Breast epithelium (tissue), 4 donors: Measurements from ENCODE around the gene KHSRP. TPM values are rescaled to one million over a fixed set of nuclear protein-coding genes. Genes with fewer than 3 reads are reported as not detected.
"Not testable (repeated sequence)": the region's sequence is repeated elsewhere in the genome, so short reads cannot be mapped to it uniquely, and the experiment has no call there.

Experiments
- DNase-seq, 2 donors: peaks; one replicate each; pipeline ENCODE4 v3.0.0-alpha.2; 2019; ENCODE audit warnings: low spot score in 2 of 2
- H3K27ac ChIP-seq, 2 donors: fragments of 200-600 bp; sonication (generic) in 1 of 2; one replicate each; pipeline ENCODE4 v1.5.1; 2016 to 2019; ENCODE audit warnings: mild to moderate bottlenecking in 1 of 2
- H3K27me3 ChIP-seq, 2 donors: fragments of 200-600 bp; sonication (generic) in 1 of 2; one replicate each; pipeline versions ENCODE4 v1.5.1 to v1.6.0; 2017 to 2019; ENCODE audit warnings: control low read depth in 1 of 2, mild to moderate bottlenecking in 1 of 2
- H3K36me3 ChIP-seq: fragments of 200-600 bp; one replicate; pipeline ENCODE4 v1.5.1; 2019
- H3K4me1 ChIP-seq, 2 donors: fragments of 200-600 bp; sonication (generic); one replicate each; pipeline ENCODE4 v1.5.1; 2016 to 2019; ENCODE audit warnings: control low read depth in 1 of 2
- H3K4me3 ChIP-seq, 3 donors: fragments of 200-600 bp; sonication (generic); 1 replicate in 2 of 3; 2 replicates in 1 of 3; pipeline ENCODE4 v1.5.1; 2016 to 2019; ENCODE audit warnings: mild to moderate bottlenecking in 3 of 3, moderate library complexity in 2 of 3
- H3K9me3 ChIP-seq, 2 donors: fragments of 200-600 bp; sonication (generic) in 1 of 2; one replicate each; pipeline ENCODE4 v1.5.1; 2016 to 2019; ENCODE audit warnings: control low read depth in 1 of 2
- CTCF ChIP-seq, 3 donors: fragments of 450-650 bp; IDR thresholded peaks; one replicate each; pipeline ENCODE4 v1.5.1; 2016 to 2017; ENCODE audit warnings: antibody characterized with exemption in 3 of 3, mild to moderate bottlenecking in 3 of 3, moderate library complexity in 3 of 3
- POLR2A ChIP-seq: fragments of 450-650 bp; IDR thresholded peaks from one replicate; pipeline ENCODE4 v1.6.1; 2016; ENCODE audit warnings: antibody characterized with exemption, mild to moderate bottlenecking, moderate library complexity
- POLR2AphosphoS5 ChIP-seq, 3 donors: sonication (generic); formaldehyde crosslinking; IDR thresholded peaks; one replicate each; pipeline ENCODE4 v1.6.1; 2017; ENCODE audit warnings: antibody characterized with exemption in 3 of 3
- intact Hi-C: fragments of 100-400 bp; cut with DNase I; formaldehyde crosslinking; loops from one replicate; pipeline ENCODE4 v1.15.1; 2023; ENCODE audit warnings: low total_unique reads
- total RNA-seq, 3 donors: library from RNA; depleted of rRNA; stranded (reverse); fragments of >200 nt; gene quantifications; one replicate each; pipeline ENCODE4 v1.1.0, GENCODE V29; 2016

KHSRP gene
- total RNA-seq, 3 donors from 2014 or later = 71.4 to 76.1 (median 73.0) TPM

GRCh38 chr19:6439743-6440142 lies 15.1 kb upstream of the KHSRP start:
- TF ChIP-seq CTCF (IDR thresholded peaks at IDR 0.05) (no peak), POLR2A (no peak), POLR2AphosphoS5 (IDR thresholded peaks at IDR 0.05) (no peak)
- Histone ChIP-seq H3K36me3 (no peaks in the 10 kb centered on the region), H3K4me1 (no peaks in the 10 kb centered on the region), H3K27ac (no peak overlapping the region), H3K4me3 (no peak overlapping the region), H3K9me3 (no peaks in the 10 kb centered on the region), H3K27me3 (no peaks in the 10 kb centered on the region)
- no peak for DNase-seq
- intact Hi-C loops = no loop called here

- Histone ChIP-seq H3K4me3 (no peak within 1 kb of the TSS), H3K27me3 (no peaks in the 10 kb centered on the region), H3K9me3 (no peaks in the 10 kb centered on the region), H3K36me3 (no peaks in the 10 kb centered on the region), H3K27ac (no peak within 1 kb of the TSS), H3K4me1 (no peaks in the 10 kb centered on the region)
- no peak for DNase-seq
- intact Hi-C loops = loop anchor here (2.0 kb wide), 1 partner anchor 387 kb away; no protein-coding TSS in a partner anchor
- no peak for TF ChIP-seq POLR2AphosphoS5 (IDR thresholded peaks at IDR 0.05)
- TF ChIP-seq CTCF (IDR thresholded peaks at IDR 0.05) = no peak
- TF ChIP-seq POLR2A = no peak
These were observed 9.1 kb upstream of the KHSRP start, which contains the start of gene SLC25A41 for GRCh38 chr19:6433663-6434062. TSS of gene SLC25A41 (minus strand) at chr19:6433763. CDS start at chr19:6433693, 70 bp downstream.

- Histone ChIP-seq H3K4me1 (no peaks in the 10 kb centered on the region), H3K27ac (no peak overlapping the region), H3K36me3 (no peaks in the 10 kb centered on the region), H3K9me3 (no peaks in the 10 kb centered on the region), H3K27me3 (no peaks in the 10 kb centered on the region), H3K4me3 (no peak overlapping the region)
- intact Hi-C loops = loop anchor here (2.0 kb wide), 1 partner anchor 388 kb away; no protein-coding TSS in a partner anchor
- no peak for TF ChIP-seq POLR2AphosphoS5 (IDR thresholded peaks at IDR 0.05)
- no peak for TF ChIP-seq POLR2A
- no peak for TF ChIP-seq CTCF (IDR thresholded peaks at IDR 0.05)
- DNase-seq = no peak
These were observed 8.6 kb upstream of the KHSRP start for GRCh38 chr19:6433165-6433564.

- Histone ChIP-seq H3K36me3 (no peaks in the 10 kb centered on the region), H3K9me3 (no peaks in the 10 kb centered on the region), H3K4me3 (no peak overlapping the region), H3K27me3 (no peaks in the 10 kb centered on the region), H3K27ac (no peak overlapping the region), H3K4me1 (no peaks in the 10 kb centered on the region)
- DNase-seq = no peak
- no peak for TF ChIP-seq CTCF (IDR thresholded peaks at IDR 0.05)
- TF ChIP-seq POLR2A = no peak
- intact Hi-C loops = loop anchor here (2.0 kb wide), 1 partner anchor 389 kb away; no protein-coding TSS in a partner anchor
These were observed 7.3 kb upstream of the KHSRP start for GRCh38 chr19:6431891-6432290.

GRCh38 chr19:6429419-6430221 lies 5.0 kb upstream of the KHSRP start:
- no peak for DNase-seq
- Histone ChIP-seq H3K9me3 (no peaks in the 10 kb centered on the region), H3K4me1 (no peaks in the 10 kb centered on the region), H3K27ac (no peak overlapping the region), H3K36me3 (no peaks in the 10 kb centered on the region), H3K4me3 (no peak overlapping the region), H3K27me3 (no peaks in the 10 kb centered on the region)
- intact Hi-C loops = no loop called here
- no peak for TF ChIP-seq POLR2A
- no peak for TF ChIP-seq CTCF (IDR thresholded peaks at IDR 0.05)
- no peak for TF ChIP-seq POLR2AphosphoS5 (IDR thresholded peaks at IDR 0.05)

- intact Hi-C loops, H3K36me3 ChIP-seq: not testable (repeated sequence)
These were observed 4.2 kb upstream of the KHSRP start for GRCh38 chr19:6428692-6429418.

More at GRCh38 chr19:6428692-6429418, 4.2 kb upstream of the KHSRP start:
- not testable (repeated sequence) for DNase-seq, H3K9me3 ChIP-seq, H3K4me1 ChIP-seq, H3K27ac ChIP-seq, H3K27me3 ChIP-seq, H3K4me3 ChIP-seq
